KBM-7 (cell line): ENCODE results near the gene UBE2E2.

Experiments used
- DNase-seq: peaks from one replicate; pipeline ENCODE4 v3.0.0-alpha.2; 2015
- in situ Hi-C: fragments of 300-500 bp; cut with MboI; formaldehyde crosslinking; loops from 2 replicates; pipeline ENCODE4 v1.14.3; 2020; ENCODE audit warnings: low sequenced_read_pairs, low pct_unique_long_range_greater_than_20kb, mixed read lengths

Gene UBE2E2

DNA sequence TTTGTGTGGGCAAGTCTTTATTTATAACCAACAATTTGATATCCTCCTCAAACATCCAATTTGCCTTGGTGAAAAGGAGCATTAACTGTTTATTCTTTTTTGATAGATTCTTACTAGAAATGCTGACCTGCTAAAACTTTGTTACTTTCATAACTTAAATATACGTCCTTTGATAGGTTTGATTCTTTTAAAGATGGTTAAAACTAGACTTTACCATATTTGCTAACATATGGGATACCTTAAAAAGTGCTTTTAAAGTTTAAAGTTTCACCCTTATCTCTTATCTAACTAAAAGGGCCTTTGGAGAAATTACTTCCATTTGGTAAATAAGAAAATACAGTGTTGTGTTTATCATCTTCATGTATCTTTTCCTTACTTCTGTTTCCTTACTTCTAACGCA lies 336.1 kb downstream of the UBE2E2 start:
- in situ Hi-C loops: no loop called here
- DNase-seq: no peak

DNA sequence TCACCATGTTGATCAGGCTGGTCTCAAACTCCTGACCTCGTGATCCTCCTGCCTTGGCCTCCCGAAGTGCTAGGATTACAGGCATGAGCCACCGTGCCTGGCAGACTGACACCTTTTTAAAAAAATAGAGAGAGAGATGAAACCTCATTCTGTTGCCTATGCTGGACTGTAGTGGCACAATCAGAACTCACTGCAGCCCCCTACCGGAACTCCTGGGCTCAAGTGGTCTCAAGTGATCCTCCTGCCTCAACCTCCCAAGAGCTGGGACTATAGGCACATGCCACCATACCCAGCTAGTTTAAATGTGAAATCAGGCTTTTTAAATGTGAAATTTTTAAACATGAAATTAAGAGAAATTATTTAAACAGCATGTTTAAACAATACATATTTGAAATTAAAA lies 337.5 kb downstream of the UBE2E2 start:
- in situ Hi-C loops: no loop called here
- DNase-seq: peak; percentile 15

DNA sequence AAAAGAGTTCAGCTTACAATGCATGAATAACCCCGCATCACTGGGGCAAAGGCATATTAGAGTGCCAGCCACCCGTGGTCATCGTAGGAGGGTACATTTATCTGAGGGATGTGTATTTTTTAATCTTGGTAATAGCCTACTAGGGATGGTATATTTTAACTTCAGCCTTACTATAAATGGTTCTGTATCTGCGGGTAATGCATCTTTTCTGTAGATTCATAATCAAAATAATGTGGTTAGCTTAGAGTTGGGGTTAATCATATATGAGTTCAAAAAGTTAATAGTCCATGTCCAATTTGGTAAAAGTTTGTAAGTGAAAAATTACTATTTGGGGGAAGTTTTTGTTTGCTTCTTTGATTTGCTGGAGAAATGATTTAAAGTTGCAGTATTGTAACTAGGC lies 339.0 kb downstream of the UBE2E2 start:
- in situ Hi-C loops: no loop called here
- no peak for DNase-seq

GRCh38 chr3:23546181-23546580 lies 343.1 kb downstream of the UBE2E2 start:
- DNase-seq: no peak
- in situ Hi-C loops: no loop called here

DNA sequence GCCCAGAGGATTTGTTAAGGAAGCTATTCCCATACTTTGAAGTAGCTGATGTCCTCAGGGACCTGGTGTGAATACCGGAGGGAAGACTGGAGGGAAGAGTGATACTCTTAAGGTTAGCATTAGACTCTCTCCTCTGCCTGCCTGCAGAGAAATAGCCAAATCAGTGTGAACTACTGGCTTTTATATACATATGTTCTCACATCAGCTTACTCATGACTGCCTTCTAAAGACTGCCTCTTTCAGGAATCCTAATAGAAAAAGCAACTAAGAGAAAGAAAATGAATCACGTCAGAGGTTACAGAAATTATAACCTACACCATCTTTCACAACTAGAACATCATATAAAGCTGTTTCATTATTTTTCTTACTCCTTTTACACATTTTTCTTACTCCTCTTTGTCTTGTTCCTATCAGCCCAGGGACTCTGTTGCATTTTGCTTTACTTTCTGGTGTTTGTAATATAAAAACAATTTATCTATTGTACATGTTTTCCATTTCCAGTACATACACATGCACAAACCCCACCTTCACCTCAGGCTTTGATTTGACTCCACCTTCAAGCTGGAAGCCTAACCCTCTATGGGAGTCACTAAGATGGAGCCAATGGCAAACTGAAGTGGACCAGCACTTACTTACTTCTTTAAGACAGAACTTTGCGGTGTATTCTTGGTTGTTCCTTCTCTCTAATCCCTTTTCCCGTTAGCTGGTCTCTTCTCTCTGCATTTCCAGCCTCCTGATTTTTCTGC lies 345.0 kb downstream of the UBE2E2 start:
- in situ Hi-C loops: no loop called here
- DNase-seq: no peak

DNA sequence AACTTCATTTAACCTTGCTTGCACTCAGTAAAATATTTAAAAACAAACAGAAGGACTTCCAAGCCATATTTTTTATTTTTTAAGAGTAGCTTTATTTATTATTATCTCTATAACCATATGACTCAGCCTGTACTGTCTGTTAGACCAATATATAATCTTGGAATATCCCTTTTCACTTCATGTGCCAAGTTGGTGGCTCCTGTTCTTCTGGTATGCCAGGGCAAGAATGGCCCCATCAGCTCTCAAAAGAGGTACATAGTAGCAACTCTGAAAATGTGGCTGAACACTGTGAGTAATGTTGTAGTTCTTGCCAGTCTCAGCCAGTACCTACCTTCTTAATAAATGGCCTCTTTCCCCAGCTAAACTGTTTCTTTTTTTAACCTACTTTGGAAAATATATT lies 345.6 kb downstream of the UBE2E2 start:
- in situ Hi-C loops: no loop called here
- DNase-seq: no peak

DNA sequence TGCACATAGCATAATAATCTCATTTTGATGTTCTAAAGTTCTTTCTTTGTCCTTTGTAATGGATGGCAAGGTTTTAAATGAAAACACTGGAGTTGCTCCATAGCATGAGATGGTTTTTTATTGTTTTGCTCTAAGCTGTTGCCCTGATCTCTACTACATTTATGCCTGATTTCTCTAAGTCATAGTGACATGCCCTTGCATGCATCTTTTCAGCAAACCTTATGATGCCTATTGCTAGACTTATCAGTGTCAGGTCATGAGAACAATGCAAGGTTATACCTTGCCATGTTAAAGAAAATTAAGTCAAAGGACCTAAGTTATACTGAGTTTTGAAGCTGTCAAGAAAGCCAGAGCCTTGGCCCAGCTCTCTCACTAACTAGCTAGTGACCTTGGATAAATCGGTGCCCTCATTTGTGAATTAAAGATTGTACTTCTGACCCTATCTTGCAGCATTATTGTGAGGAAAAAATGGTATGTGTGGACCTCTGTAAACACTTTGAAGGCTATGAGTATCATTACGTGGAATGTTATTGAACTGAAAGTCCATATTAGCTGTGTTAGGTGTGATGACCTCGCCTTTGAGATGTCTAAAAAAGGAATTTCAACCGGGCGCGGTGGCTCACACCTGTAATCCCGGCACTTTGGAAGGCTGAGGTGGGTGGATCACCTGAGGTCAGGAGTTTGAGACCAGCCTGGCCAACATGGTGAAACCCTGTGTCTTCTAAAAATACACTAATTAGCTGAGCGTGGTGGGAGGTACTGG lies 346.2 kb downstream of the UBE2E2 start:
- no peak for DNase-seq
- in situ Hi-C loops: no loop called here

GRCh38 chr3:23550402-23550801 lies 347.3 kb downstream of the UBE2E2 start:
- DNase-seq: no peak
- in situ Hi-C loops: no loop called here

DNA sequence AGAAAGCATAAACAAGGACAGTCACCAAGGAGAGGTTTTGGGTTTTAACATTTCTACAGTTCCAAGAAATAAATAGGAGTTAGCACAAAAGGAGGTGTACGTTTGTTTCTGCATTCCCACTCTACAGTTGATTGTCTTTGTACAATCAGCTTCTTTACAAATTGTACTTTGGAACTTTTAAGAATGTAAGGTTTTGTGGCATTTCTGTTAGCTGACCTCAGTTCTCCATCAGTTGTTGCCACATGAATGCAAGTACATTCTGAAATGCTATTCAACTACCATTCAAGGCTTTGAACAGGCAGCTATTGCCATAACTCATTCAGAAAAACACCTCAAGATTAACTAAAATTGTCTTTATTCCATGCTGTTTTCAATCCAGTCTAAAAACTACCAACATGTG lies 349.4 kb downstream of the UBE2E2 start:
- in situ Hi-C loops: no loop called here
- no peak for DNase-seq

DNA sequence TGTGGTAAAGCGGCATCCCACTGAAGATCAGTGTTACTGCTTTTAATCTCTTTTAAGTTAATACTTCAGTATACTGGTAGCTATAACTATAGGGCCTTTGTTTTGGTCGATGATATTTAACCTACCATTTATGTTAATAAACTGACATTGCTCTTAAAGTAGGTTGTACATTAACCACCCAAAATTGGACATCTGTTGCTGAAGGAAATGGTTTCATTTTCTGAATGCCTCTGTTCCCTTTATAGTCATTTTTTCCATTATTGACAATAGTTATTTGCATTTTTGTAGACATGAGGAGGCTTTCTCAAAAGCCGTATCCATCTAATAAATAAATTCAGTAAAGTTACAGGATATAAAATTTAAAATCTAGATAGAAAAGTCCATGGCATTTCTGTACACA lies 350.2 kb downstream of the UBE2E2 start:
- in situ Hi-C loops: no loop called here
- no peak for DNase-seq

- no peak for DNase-seq
- in situ Hi-C loops: no loop called here
Measured at GRCh38 chr3:23565041-23565775, 362.1 kb downstream of the UBE2E2 start.

- in situ Hi-C loops: no loop called here
- no peak for DNase-seq
Measured at GRCh38 chr3:23566499-23566898, 363.4 kb downstream of the UBE2E2 start.

DNA sequence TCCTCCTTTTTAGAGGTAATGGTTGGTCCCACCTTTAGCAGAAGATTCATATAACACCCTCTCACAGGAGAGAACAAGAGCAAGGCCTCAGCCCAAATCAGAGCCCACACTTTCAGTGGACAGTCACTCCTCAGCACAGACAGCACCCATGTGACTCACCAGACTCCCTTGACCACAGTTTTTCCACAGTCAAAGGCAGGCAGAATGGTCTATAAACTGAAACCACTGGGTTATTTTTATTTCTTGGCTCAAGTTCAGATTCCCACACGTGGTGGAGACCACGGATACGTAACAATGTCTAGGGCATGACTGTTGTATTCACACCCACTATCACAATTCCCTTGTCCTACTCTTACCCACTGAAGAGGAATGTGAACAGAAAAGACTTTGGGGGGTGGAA lies 364.8 kb downstream of the UBE2E2 start:
- peak; percentile 36 for DNase-seq
- in situ Hi-C loops: no loop called here

DNA sequence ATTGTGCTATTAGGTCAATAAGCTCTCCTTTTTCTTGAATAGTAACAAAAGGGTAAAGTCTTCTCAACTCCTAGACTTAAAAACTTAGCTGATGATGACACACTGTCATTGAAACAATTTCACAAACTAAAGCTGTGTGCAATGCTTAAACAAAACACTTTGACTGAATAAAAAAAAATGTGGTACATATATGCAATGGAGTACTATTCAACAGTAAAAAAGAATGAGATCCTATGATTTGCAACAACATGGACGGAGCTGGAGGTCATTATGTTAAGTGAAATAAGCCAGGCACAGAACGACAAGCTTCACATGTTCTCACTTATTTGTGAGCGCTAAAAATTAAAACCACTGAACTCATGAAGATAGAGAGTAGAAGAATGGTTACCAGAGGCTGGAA lies 370.7 kb downstream of the UBE2E2 start:
- no peak for DNase-seq

GRCh38 chr3:23574822-23575315 lies 371.7 kb downstream of the UBE2E2 start:
- in situ Hi-C loops: no loop called here
- no peak for DNase-seq

More for the DNA sequence above, 370.7 kb downstream of the UBE2E2 start:
- in situ Hi-C loops: no loop called here

GRCh38 chr3:23575697-23576096 lies 372.6 kb downstream of the UBE2E2 start:
- in situ Hi-C loops: no loop called here
- DNase-seq: no peak

- DNase-seq: no peak
- in situ Hi-C loops: no loop called here
Measured at GRCh38 chr3:23576379-23576959, 373.3 kb downstream of the UBE2E2 start.

- DNase-seq: no peak
- in situ Hi-C loops: no loop called here
Measured at GRCh38 chr3:23580096-23580713, 377.1 kb downstream of the UBE2E2 start.
